Right lobe of liver (tissue), 6 donors: Measurements from ENCODE around the gene PTPRM. TPM values are rescaled to one million over a fixed set of nuclear protein-coding genes. Genes with fewer than 3 reads are reported as not detected.

ENCODE experiments used
- ATAC-seq, 4 donors: fragments of 200-7000 bp; cut with Tn5 transposase; one replicate each; pipeline ENCODE4 v1.9.1; 2020; ENCODE audit warnings: mild to moderate bottlenecking in 4 of 4, moderate library complexity in 4 of 4
- DNase-seq, 3 donors: peaks; one replicate each; pipeline ENCODE4 v3.0.0-alpha.2; 2020
- H3K27ac ChIP-seq, 3 donors: fragments of 200-600 bp; one replicate each; pipeline ENCODE4 v1.8.0; 2022
- H3K27me3 ChIP-seq, 2 donors: fragments of 200-600 bp; one replicate each; pipeline ENCODE4 v1.8.0; 2022
- H3K36me3 ChIP-seq, 4 donors: fragments of 200-600 bp; sonication (generic) in 1 of 4; one replicate each; pipeline versions ENCODE4 v1.5.1 to v1.8.0; 2017 to 2022; ENCODE audit warnings: control low read depth in 1 of 4
- H3K4me1 ChIP-seq, 4 donors: fragments of 200-600 bp; sonication (generic) in 1 of 4; one replicate each; pipeline versions ENCODE4 v1.5.1 to v1.8.0; 2017 to 2022; ENCODE audit warnings: control low read depth in 1 of 4
- H3K4me3 ChIP-seq, 3 donors: fragments of 200-600 bp; one replicate each; pipeline ENCODE4 v1.8.0; 2022
- H3K9me3 ChIP-seq, 4 donors: fragments of 200-600 bp; sonication (generic) in 1 of 4; one replicate each; pipeline versions ENCODE4 v1.5.1 to v1.8.0; 2017 to 2022; ENCODE audit warnings: control low read depth in 1 of 4
- CTCF ChIP-seq, 4 donors: fragments of 200-600 bp in 3 of 4; fragments of 450-650 bp in 1 of 4; IDR thresholded peaks; one replicate each; pipeline versions ENCODE4 v1.5.1 to v1.8.0; 2016 to 2022; ENCODE audit warnings: antibody characterized with exemption in 4 of 4, mild to moderate bottlenecking in 2 of 4
- POLR2A ChIP-seq: fragments of 450-650 bp; IDR thresholded peaks from one replicate; pipeline ENCODE4 v1.6.1; 2017; ENCODE audit warnings: antibody characterized with exemption, mild to moderate bottlenecking
- WGBS: methylation state at CpG from one replicate; pipeline ENCODE4 v1.1.6; 2018; ENCODE audit warnings: low coverage, low lambda C conversion rate; ENCODE audit not compliant: insufficient coverage; ENCODE audit errors: missing lambda C conversion rate; 5-methylcytosine and 5-hydroxymethylcytosine counted together
- intact Hi-C, 2 donors: fragments of 100-400 bp; cut with DNase I; formaldehyde crosslinking; loops; one replicate each; pipeline versions ENCODE4 v1.11.2 to v1.14.1; 2022
- total RNA-seq, 6 experiments: library from RNA; depleted of rRNA in 2 of 6; stranded (reverse); fragments of >200 nt in 2 of 6; fragmentation: NEBNext Ultra II Directional in 3 of 6; extraction: Animal tissue kit (Norgen Biotek cat#: 25700) in 3 of 6; gene quantifications; one replicate each; pipeline versions ENCODE4 v1.1.0 to v1.2.4, GENCODE V29; 2016 to 2023
- donor health status: DM: no; HTN: yes; CAD: no.
- donor health status: DM: no; HTN: no; CAD: no.
- donor health status: DM: no; HTN: no; CAD: no.
- donor health status: DM: no; HTN: yes; CAD: no.
- donor health status: DM: no; HTN: yes; CAD: no.

The PTPRM gene
- total RNA-seq, 6 experiments from 2014 or later = 15.1 to 45.7 (median 26.5) TPM

GRCh38 chr18:8095947-8096570, 528.9 kb downstream of the PTPRM start:
- no peak for DNase-seq
- no peaks in the 10 kb centered on the region for H3K27me3 ChIP-seq
- TF ChIP-seq CTCF (IDR thresholded peaks at IDR 0.05) (no peak), POLR2A (no peak)
- H3K4me3 ChIP-seq = no peak overlapping the region
- WGBS = 77% methylated on average over 7 of the region's 10 CpGs
- intact Hi-C loops = no loop called here
- ATAC-seq = no peak
- no peaks in the 10 kb centered on the region for H3K9me3 ChIP-seq
- H3K36me3 ChIP-seq = no peaks in the 10 kb centered on the region
- H3K4me1 ChIP-seq = no peaks in the 10 kb centered on the region
- H3K27ac ChIP-seq = no peak overlapping the region

- DNase-seq = no peak
- intact Hi-C loops = no loop called here
- TF ChIP-seq POLR2A (no peak), CTCF (IDR thresholded peaks at IDR 0.05) (no peak)
Observed at GRCh38 chr18:8097399-8097798, 530.3 kb downstream of the PTPRM start.

GRCh38 chr18:8097927-8098326, 530.8 kb downstream of the PTPRM start:
- Histone ChIP-seq H3K4me1 (no peaks in the 10 kb centered on the region), H3K36me3 (no peaks in the 10 kb centered on the region), H3K27me3 (no peaks in the 10 kb centered on the region), H3K27ac (no peak overlapping the region), H3K4me3 (no peak overlapping the region), H3K9me3 (no peaks in the 10 kb centered on the region)
- DNase-seq (no peak), ATAC-seq (no peak)
- WGBS = 89% methylated on average over 1 of the region's 1 CpG
- intact Hi-C loops = no loop called here
- TF ChIP-seq POLR2A (no peak), CTCF (IDR thresholded peaks at IDR 0.05) (no peak)

More at GRCh38 chr18:8097399-8097798, 530.3 kb downstream of the PTPRM start:
- Histone ChIP-seq H3K27ac (no peak overlapping the region), H3K4me3 (no peak overlapping the region), H3K9me3 (no peaks in the 10 kb centered on the region), H3K36me3 (no peaks in the 10 kb centered on the region), H3K4me1 (no peaks in the 10 kb centered on the region), H3K27me3 (no peaks in the 10 kb centered on the region)
- no peak for ATAC-seq

DNA sequence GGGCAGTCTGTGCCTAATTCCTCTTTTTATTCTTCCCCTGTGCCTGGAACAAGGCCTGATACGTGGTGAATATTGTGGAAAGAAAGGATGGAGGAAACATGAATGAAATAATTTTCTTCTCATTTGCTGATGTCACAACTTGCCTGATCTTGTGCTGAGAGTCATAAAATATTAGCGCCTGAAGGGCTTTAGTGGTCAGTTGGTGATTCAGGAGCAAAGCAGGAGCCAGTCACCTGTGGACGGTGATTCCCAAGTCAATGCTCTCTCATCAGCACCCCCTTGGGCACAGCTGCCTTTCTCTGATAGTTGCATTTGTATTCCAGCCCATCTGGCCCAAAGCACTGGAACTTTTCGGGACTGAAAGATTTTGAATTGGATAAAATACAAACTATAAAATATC, 539.5 kb downstream of the PTPRM start:
- no peaks in the 10 kb centered on the region for H3K36me3 ChIP-seq
- ATAC-seq (no peak), DNase-seq (no peak)
- no peaks in the 10 kb centered on the region for H3K4me1 ChIP-seq
- no peaks in the 10 kb centered on the region for H3K9me3 ChIP-seq
- 81% methylated on average over 4 of the region's 4 CpGs for WGBS
- H3K27me3 ChIP-seq = no peaks in the 10 kb centered on the region
- no peak overlapping the region for H3K4me3 ChIP-seq
- no peak for TF ChIP-seq POLR2A
- no peak for TF ChIP-seq CTCF (IDR thresholded peaks at IDR 0.05)
- intact Hi-C loops = no loop called here
- no peak overlapping the region for H3K27ac ChIP-seq

DNA sequence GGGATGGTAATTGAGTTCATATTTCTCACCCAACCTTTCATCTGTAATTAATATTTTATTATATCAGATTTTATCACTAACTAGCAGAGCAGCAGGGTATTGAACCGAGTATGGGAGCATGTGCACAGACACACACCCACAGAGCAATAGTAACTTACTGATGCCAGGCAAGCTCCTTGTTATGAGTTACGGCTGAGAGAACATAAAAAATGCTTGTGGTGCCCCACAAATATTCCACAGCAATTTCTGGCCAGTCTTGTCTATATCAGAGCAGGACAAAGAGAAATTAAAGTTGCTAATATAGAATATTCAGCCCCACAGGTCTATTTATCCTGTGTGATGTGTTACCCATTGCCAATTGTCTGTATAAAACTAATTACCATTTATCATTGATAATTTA, 540.3 kb downstream of the PTPRM start:
- intact Hi-C loops = no loop called here
- ATAC-seq (no peak), DNase-seq (no peak)
- Histone ChIP-seq H3K4me3 (no peak overlapping the region), H3K27me3 (no peaks in the 10 kb centered on the region), H3K9me3 (no peaks in the 10 kb centered on the region), H3K4me1 (no peaks in the 10 kb centered on the region), H3K27ac (no peak overlapping the region), H3K36me3 (no peaks in the 10 kb centered on the region)
- 66% methylated on average over 2 of the region's 2 CpGs for WGBS
- TF ChIP-seq POLR2A = no peak
- TF ChIP-seq CTCF (IDR thresholded peaks at IDR 0.05) = no peak
